Peyer's patch (tissue), 4 donors: ENCODE results near the gene GEN1. TPM values are rescaled to one million over a fixed set of nuclear protein-coding genes. Genes with fewer than 3 reads are reported as not detected.
A peak's percentile ranks its signal among the peaks of the same experiment; 100 is the strongest.

Experiments used
- DNase-seq, 3 donors: peaks; one replicate each; pipeline ENCODE4 v3.0.0-alpha.2; 2017 to 2019
- H3K27ac ChIP-seq, 4 donors: fragments of 200-600 bp; sonication (generic); one replicate each; pipeline ENCODE4 v1.5.1; 2016 to 2019
- H3K27me3 ChIP-seq, 2 donors: fragments of 200-600 bp; sonication (generic); one replicate each; pipeline ENCODE4 v1.5.1; 2019
- H3K36me3 ChIP-seq, 3 donors: fragments of 200-600 bp; sonication (generic); one replicate each; pipeline ENCODE4 v1.5.1; 2016 to 2019
- H3K4me1 ChIP-seq, 4 donors: fragments of 200-600 bp; sonication (generic); one replicate each; pipeline ENCODE4 v1.5.1; 2016 to 2019
- H3K4me3 ChIP-seq, 4 donors: fragments of 200-600 bp; sonication (generic); 1 replicate in 3 of 4; 2 replicates in 1 of 4; pipeline ENCODE4 v1.5.1; 2016 to 2019; ENCODE audit warnings: mild to moderate bottlenecking in 1 of 4
- H3K9me3 ChIP-seq, 4 donors: fragments of 200-600 bp; sonication (generic); one replicate each; pipeline ENCODE4 v1.5.1; 2016 to 2019; ENCODE audit warnings: mild to moderate bottlenecking in 1 of 4
- POLR2A ChIP-seq, 2 donors: fragments of 450-650 bp; IDR thresholded peaks; one replicate each; pipeline ENCODE4 v1.5.1; 2017; ENCODE audit warnings: antibody characterized with exemption in 2 of 2, mild to moderate bottlenecking in 2 of 2, moderate library complexity in 2 of 2
- total RNA-seq, 4 donors: library from RNA; depleted of rRNA; stranded (reverse); fragments of >200 nt; gene quantifications; one replicate each; pipeline ENCODE4 v1.1.0, GENCODE V29; 2016
- TF ChIP-seq, protein P1 (sequence below), 6 experiments: fragments of 450-650 bp in 4 of 6; fragments of 200-600 bp in 2 of 6; sonication (generic) in 1 of 6; IDR thresholded peaks; one replicate each; pipeline ENCODE4 v1.5.1; 2017 to 2019; ENCODE audit warnings: antibody characterized with exemption in 6 of 6, mild to moderate bottlenecking in 3 of 6, moderate library complexity in 1 of 6

GEN1 gene
- total RNA-seq, 4 donors from 2014 or later, result 16.8 to 40.2 (median 22.2) TPM

DNA sequence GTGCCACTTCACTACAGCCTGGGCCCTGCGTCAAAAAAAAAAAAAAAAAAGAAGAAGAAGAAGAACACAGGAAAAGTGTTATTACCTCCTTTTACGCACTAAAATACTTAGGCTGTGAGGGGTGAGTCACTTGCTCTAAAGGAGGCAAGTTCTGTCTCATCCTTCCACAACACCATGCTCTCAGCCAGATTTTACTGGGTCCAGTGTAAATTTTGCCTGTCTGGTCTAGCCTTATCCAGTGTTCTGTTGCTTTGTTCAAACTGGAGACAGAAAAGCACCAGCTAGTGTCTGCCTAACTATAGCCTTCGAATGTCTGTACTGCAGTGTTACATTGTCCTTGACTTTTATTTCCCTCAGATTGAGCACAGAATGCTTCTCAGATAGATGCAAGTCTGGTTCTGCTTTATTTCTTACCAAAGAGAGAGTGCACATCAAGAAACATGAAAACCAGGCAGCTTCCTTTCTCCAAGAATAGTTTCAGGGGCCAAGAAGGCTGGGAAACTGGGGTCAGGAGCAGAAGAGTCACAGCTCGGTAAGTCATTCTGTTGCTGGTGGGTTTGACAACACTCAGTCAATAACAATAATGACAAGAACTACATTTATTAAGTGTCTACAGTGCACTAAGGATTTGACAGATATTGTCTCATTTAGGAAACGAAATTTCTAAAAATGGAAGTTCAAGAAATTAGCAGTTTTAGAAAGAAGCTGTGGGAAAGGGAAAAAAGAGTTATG lies 59.2 kb downstream of the GEN1 start:
- no peak for TF ChIP-seq POLR2A (IDR thresholded peaks at IDR 0.05)
- TF ChIP-seq, protein P1, sequence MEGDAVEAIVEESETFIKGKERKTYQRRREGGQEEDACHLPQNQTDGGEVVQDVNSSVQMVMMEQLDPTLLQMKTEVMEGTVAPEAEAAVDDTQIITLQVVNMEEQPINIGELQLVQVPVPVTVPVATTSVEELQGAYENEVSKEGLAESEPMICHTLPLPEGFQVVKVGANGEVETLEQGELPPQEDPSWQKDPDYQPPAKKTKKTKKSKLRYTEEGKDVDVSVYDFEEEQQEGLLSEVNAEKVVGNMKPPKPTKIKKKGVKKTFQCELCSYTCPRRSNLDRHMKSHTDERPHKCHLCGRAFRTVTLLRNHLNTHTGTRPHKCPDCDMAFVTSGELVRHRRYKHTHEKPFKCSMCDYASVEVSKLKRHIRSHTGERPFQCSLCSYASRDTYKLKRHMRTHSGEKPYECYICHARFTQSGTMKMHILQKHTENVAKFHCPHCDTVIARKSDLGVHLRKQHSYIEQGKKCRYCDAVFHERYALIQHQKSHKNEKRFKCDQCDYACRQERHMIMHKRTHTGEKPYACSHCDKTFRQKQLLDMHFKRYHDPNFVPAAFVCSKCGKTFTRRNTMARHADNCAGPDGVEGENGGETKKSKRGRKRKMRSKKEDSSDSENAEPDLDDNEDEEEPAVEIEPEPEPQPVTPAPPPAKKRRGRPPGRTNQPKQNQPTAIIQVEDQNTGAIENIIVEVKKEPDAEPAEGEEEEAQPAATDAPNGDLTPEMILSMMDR (IDR thresholded peaks at IDR 0.05), result no peak
- H3K27me3 ChIP-seq, result no peaks in the 10 kb centered on the region
- H3K4me3 ChIP-seq, result no peak overlapping the region
- H3K27ac ChIP-seq, result peak overlapping the region in 2 of 4 donors; percentile 27 to 50
- no peak for DNase-seq
- H3K36me3 ChIP-seq, result no peaks in the 10 kb centered on the region
- H3K9me3 ChIP-seq, result no peaks in the 10 kb centered on the region
- H3K4me1 ChIP-seq, result peaks cover 0 to 6% (median 0%) of the 10 kb centered on the region in 4 donors

DNA sequence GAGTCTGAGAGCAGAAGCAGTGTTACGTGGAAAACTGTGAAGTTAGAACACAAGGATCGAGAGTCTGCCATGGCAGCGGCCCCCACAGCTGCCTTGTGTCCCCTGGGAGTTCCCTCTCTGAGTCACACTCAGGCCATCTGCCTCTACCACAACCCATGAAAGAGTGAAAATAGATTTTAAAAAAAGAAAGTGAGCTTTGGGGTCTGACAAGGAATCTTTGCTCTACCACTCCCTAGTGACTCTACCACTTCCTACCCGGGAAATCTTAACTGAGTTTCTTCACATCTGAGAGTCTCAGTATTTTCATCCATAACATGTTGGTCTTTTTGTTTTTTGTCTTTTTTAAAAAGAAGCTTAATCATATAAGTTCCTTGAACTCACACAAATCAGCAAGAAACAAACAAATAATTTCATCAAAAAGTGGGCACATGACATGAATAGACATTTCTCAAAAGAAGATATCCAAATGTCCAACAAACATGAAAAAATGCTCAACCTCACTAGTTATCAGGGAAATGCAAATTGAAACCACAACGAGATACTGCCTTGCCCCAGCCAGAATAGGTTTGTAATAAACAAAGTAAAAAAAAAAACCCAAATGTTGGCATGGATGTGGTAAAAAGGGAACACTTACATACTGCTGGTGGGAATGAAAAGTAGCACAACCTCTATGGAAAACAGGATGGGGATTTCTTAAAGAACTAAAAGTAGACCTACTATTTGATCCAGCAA lies 60.0 kb downstream of the GEN1 start:
- Histone ChIP-seq H3K27me3 (no peaks in the 10 kb centered on the region), H3K4me3 (no peak overlapping the region), H3K36me3 (no peaks in the 10 kb centered on the region), H3K4me1 (peaks cover 0 to 6% (median 0%) of the 10 kb centered on the region in 4 donors), H3K9me3 (no peaks in the 10 kb centered on the region), H3K27ac (peak overlapping the region in 1 of 4 donors; percentile 50)
- no peak for TF ChIP-seq POLR2A (IDR thresholded peaks at IDR 0.05)
- TF ChIP-seq, protein P1 (IDR thresholded peaks at IDR 0.05), result no peak
- peak in 2 of 3 donors; percentile 53 to 59 for DNase-seq

DNA sequence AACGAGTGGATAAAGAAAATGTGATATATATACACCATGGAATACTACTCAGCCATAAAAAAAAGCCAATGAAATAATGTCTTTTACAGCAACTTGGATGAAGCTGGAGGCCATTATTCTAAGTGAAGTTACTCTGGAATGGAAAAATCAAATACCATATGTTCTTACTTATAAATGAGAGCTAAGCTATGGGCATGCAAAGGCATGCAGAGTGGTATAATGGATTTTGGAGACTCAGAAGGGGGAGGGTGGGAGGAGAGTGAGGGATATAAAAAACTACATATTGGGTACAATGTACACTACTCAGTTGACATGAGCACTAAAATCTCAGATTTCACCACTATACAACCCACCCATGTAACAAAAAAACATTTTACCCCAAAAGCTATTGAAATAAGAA lies 60.7 kb downstream of the GEN1 start:
- Histone ChIP-seq H3K4me3 (no peak overlapping the region), H3K4me1 (peaks cover 0 to 6% (median 0%) of the 10 kb centered on the region in 4 donors), H3K27me3 (no peaks in the 10 kb centered on the region), H3K36me3 (no peaks in the 10 kb centered on the region), H3K9me3 (no peaks in the 10 kb centered on the region), H3K27ac (no peak overlapping the region)
- DNase-seq, result no peak
- TF ChIP-seq, protein P1 (IDR thresholded peaks at IDR 0.05), result no peak
- no peak for TF ChIP-seq POLR2A (IDR thresholded peaks at IDR 0.05)

DNA sequence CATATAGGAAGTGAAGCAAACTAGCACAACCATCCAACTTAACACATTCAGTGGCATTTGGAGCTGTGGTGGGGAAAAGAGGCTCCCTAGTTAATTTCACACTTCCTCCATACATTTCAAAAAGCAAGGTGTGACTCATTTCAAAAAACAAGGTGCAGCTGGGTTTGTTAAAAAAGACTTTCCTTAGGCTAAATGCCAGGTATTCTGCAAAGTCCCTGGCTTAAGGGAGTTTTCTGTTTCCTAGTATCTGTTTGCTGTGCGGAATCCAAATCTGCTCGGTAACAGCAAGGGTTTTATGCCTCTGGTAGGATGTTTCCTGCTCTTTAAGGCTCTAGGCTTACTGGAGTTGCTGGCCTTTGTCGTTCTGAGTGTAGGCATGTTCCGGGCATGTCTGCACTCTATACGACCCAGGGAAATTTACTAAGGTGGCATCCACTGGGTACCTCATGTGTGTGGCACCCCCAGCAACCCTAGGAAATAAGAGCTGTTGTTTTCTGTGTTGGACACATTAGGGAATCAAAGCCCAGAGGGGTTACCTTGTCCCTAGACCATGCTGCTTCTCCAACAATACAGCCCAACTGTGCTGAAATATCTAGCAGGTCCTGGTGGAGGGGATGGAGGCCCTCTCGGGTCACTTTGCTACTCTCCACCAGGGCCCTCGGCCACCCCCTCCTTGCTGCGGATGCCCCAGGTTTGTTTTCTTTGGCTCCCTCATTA lies 61.7 kb downstream of the GEN1 start:
- Histone ChIP-seq H3K9me3 (no peaks in the 10 kb centered on the region), H3K4me3 (no peak overlapping the region), H3K27ac (no peak overlapping the region), H3K27me3 (no peaks in the 10 kb centered on the region), H3K4me1 (peaks cover 0 to 6% (median 0%) of the 10 kb centered on the region in 4 donors), H3K36me3 (no peaks in the 10 kb centered on the region)
- no peak for DNase-seq
- TF ChIP-seq POLR2A (IDR thresholded peaks at IDR 0.05), result no peak
- TF ChIP-seq, protein P1 (IDR thresholded peaks at IDR 0.05), result no peak

DNA sequence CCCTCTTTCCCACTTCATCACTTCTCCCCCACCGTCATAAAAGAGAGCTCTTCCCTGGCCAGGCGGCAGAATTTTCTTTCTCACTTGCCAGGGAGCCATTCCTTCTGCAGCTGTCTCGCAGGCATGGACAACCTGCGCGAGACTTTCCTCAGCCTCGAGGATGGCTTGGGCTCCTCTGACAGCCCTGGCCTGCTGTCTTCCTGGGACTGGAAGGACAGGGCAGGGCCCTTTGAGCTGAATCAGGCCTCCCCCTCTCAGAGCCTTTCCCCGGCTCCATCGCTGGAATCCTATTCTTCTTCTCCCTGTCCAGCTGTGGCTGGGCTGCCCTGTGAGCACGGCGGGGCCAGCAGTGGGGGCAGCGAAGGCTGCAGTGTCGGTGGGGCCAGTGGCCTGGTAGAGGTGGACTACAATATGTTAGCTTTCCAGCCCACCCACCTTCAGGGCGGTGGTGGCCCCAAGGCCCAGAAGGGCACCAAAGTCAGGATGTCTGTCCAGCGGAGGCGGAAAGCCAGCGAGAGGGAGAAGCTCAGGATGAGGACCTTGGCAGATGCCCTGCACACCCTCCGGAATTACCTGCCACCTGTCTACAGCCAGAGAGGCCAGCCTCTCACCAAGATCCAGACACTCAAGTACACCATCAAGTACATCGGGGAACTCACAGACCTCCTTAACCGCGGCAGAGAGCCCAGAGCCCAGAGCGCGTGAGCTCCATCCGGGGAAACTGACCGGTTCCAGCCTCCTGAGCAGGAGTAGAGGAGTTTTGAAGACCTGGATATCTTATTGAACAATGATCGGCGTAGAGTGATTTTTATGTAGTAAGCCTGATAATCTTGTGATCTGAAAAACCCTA lies 62.7 kb downstream of the GEN1 start, which contains the start of gene MSGN1:
Gene MSGN1, plus strand, starts transcription at position 65 of the 850 bp plus-strand sequence. Its CDS starts 59 bp downstream, at position 124.
- no peaks in the 10 kb centered on the region for H3K27me3 ChIP-seq
- peaks cover 0 to 6% (median 0%) of the 10 kb centered on the region in 4 donors for H3K4me1 ChIP-seq
- no peaks in the 10 kb centered on the region for H3K9me3 ChIP-seq
- H3K36me3 ChIP-seq, result no peaks in the 10 kb centered on the region
- TF ChIP-seq, protein P1 (IDR thresholded peaks at IDR 0.05), result no peak
- TF ChIP-seq POLR2A (IDR thresholded peaks at IDR 0.05), result no peak
- no peak for DNase-seq
- no peak within 1 kb of the TSS for H3K4me3 ChIP-seq
- no peak within 1 kb of the TSS for H3K27ac ChIP-seq
